HL-60/S4 treated with phorbol 12-myristate 13-acetate at 8.2 ng/mL for 4 days and 3 days (cell line): ENCODE data around the gene ERC1.

ENCODE experiments used
- in situ Hi-C: fragments of 300-500 bp; cut with MboI; formaldehyde crosslinking; loops from 2 replicates; pipeline ENCODE4 v1.15.0; 2022; ENCODE audit warnings: low sequenced_read_pairs

The ERC1 gene

DNA sequence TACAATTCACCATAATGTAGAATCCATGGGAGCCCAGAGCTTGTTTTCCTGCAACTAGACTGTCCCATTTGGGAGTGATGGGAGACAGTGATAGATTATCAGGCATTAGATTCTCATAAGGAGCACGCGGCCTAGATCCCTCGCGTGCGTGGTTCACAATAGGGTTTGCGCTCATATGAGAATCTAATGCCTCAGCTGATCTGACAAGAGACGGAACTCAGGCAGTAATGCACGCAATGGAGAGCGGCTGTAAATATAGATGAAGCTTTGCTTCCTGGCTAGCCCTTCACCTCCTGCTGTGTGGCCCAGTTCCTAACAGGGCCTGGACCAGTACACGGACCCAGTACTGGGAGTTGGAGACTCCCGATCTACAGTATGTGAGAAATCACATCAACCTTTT, 476.7 kb downstream of the ERC1 start:
- in situ Hi-C loops, result no loop called here

- in situ Hi-C loops, result no loop called here
Measured at GRCh38 chr12:1469070-1469469, 478.0 kb downstream of the ERC1 start.

- in situ Hi-C loops, result no loop called here
Measured at GRCh38 chr12:1470051-1470450, 479.0 kb downstream of the ERC1 start.

- in situ Hi-C loops, result no loop called here
Measured at GRCh38 chr12:1471224-1471623, 480.2 kb downstream of the ERC1 start.

DNA sequence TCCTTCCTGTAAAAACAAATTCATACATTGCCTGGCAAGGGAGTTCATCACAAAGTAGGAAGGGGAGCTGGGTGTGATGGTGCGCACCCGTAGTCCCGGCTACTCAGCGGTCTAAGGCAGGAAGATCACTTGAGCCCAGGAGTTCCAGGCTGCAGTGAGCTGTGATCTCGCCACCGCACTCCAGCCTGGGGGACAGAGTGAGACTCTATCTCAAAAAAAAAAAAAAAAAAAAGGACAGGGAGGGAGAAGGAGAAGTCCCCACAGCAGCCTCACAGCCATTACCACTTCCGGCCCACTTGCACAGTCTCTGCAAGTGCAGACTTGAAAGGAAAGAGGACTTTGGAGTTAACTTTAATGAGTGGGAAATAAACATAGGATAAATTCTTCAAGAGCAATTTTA, 482.4 kb downstream of the ERC1 start:
- in situ Hi-C loops, result no loop called here

GRCh38 chr12:1474041-1474573, 483.1 kb downstream of the ERC1 start:
- in situ Hi-C loops, result no loop called here

DNA sequence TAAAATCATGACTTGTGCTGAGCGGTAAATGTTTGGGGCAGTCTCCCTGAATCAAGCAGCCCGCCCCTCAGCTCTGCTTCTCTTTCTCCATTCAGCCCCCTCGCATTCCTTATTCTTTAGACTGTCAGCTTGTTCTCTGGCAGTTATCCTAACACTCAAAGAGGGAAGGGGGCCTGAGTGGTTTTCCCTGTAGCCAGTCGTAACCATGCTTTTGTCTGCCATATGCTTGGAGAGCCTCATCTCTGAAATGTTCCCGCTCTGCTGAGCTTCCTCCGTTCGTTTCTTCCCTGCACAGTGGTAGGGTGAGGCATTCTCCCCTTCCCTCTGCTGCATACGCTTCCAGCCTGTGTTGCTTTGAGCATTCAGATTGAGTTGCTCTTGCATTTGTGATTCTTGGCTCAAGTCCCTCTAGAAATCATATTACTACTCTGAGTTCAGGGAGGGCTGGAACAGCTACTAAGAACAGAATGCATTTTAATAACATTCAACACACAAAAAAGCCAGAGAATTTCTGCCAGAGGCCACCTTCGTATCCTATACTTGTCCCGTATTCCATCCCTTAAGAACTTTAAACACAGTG, 483.6 kb downstream of the ERC1 start:
- in situ Hi-C loops, result no loop called here

- in situ Hi-C loops, result no loop called here
Measured at GRCh38 chr12:1479645-1480044, 488.6 kb downstream of the ERC1 start.

DNA sequence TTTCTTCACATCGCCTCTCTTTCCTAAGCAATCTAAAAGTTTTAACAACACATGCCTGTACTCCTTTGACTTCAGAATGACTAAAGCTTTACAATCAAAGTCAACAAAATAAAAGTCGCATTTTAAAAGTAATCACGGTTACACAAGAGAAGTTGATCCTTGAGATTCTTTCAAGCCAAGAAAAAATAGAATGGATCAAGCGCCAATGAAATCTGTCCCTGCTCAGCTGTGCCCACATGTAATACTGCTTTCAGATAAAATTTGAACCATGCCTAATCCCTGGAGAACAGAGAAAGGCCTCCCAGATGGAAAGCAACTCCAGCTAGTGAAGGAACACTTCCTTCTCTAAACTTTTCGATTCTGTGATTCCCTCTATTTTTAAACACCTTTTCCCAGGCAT, 490.3 kb downstream of the ERC1 start:
- in situ Hi-C loops, result no loop called here

DNA sequence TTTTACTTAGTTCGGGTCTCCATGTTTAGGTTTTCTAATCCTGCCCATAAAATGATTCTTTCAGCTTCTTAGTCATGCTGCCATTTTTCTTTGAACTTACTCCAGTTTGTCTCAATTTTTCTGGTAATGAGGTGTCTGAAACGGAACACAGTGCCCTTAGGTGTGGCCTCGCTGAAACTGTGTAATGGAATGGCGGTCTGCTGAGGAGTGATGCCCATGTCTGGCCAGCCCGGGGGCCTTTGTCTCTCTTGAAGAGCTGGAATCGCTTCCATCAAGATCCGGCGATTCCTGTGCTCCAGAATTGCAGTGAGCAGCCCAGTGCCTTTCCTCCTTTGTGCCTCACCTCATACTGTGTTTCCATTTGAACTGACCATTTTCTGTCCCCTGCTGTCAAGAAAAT, 490.9 kb downstream of the ERC1 start:
- in situ Hi-C loops, result no loop called here

DNA sequence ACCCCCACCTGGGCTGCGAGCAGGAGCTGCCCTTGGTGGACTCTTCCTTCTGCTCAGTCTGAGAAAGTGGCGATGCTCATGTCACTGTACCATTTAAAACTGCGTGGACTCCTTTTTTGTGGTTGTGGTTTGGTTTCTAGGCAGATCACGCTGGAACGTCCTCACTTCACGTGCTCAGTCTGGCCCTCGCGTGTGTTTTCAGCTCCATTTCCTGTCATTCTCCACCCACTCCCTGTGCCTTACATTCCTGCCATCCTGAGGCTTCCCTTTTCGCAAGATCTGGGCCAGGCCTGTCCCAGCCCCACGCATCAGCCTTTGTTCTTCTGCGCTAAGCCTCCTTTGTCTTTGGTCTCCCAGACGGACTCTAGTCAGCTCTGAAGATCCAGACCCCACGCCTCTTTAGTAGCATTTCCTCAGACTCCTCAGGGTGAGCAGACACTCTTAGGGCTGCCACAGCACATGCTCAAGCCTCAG, 497.9 kb downstream of the ERC1 start:
- in situ Hi-C loops, result no loop called here

DNA sequence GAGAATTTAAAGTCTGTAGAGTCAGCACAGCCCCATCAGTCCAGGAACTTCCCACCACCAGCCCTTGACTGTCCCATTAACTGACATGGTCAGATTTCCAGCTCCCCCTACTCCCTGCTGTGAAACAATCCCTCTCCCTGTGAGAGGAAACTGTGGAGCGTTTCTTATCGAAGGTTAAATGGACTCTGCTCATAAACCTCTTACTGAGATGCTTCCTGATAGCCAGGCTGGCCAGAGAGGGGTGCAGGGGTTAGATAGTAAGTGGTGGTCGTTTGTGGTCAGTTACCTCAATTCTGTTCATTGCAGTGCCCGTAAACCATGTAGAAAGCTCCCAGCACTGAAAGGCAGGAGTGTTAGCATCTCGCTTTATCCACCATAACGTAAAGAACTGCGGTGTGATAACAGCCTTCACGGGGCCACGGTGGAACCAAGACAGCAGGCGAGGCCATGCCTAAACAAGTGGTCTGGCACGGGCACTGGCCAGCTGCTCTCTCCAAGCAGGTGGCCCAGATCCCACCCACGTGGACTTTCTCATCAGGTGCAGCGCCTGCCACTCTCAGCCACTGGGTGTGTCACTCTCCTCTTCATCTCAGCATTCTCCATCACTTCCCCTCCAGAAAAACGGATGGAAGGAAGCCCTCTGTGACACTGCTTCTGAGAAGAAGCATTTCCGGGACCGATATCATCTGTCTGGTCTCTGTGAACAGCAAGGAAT, 501.1 kb downstream of the ERC1 start:
- in situ Hi-C loops, result no loop called here

DNA sequence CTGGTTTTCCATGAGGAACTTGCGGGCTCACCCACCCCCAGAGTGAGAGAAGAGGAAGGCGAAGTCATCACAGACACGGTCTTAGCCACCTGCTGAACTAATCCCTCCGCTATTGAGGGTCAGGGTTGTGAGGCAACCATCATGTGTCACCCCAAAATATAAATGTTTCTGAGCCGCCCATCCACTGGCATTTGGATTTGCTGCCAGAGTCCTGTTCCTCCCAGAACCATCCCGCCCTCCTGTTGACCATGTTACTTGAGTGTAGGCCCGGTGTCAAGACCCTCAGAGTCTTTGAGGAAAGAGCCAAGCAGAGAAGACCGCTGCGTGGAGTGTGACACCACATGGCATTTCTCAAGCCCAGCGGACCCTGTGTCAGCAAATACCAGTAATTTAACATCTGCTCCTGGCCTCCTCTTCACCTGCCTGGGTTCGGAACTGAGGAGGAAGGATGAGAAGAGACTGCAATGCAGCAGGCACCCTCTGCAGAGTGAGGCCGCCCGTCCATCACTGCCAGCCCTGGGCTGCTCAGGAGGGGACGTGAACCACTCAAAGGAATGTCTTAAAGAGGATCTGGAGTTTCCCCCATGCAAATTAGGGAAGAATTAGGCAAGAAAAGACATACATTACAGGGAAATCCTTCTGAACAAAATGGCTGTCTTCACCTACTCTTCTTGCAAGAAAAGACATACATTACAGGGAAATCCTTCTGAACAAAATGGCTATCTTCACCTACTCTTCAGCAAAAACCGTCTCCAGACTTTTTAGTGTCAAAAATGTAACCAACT, 502.9 kb downstream of the ERC1 start:
- in situ Hi-C loops, result no loop called here

DNA sequence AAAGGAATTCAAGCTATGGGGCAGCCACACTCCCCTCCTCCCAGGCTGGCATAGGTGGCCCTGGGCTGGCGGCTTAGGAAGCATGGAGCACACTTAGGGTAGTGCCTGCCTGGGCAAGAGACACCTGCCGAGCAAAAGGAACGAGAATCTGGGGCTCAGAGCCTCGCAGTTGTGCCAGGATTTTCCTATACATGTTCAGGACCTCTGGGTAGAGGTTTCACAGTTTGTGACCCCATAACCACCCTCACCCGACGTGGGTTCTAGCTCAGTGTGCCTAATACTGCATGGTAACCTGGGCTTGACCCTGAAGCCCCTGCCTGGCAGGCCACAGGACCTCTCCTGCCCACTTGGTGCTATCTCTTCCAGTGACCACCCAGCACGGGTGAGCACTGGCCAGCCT, 503.8 kb downstream of the ERC1 start:
- in situ Hi-C loops, result no loop called here

- in situ Hi-C loops, result no loop called here
Measured at GRCh38 chr12:1496162-1496900, 505.3 kb downstream of the ERC1 start.

DNA sequence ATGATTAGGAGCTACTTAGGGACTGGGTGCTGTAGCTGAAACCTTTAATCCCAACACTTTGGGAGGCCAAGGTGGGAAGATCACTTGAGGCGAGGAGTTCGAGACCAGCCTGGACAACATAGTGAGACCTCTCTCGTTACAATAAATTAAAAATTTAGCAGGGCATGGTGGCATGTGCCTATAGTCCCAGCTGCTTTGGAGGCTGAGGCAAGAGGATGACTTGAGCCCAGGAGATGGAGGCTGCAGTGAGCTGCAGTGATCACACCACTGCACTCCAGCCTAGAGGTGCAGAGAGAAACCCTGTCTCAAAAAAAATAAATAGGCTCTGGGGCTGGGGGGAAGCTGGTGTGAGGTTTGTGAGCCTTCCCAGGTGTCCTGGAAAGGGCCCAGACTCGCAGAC, 506.1 kb downstream of the ERC1 start:
- in situ Hi-C loops, result no loop called here

DNA sequence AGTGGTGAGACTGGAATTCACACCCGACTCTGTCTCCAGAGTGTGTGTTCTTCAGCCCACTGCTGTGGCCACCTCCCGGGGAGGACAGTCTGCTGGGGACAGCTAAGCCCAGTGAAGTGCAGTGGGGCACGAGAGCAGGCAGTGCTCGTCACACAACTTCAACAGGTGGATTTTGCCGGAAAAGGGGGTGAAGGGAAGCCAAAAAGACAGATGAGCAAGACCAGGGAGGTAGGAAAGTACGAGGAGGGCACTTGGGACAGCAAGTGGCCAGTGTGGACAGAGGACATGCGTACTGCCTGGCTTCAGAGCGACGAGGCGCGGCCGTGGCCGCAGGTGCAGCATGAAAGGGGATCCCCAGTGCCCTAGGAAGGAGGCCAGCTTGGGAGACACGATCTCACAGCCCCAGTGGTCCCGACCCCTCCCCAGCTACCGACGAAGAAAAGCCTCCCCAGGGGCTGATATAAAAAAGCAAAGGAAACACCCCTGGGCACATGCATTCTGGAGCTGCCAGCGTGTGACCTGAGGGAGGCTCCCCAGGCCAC, 507.2 kb downstream of the ERC1 start:
- in situ Hi-C loops, result no loop called here

- in situ Hi-C loops, result no loop called here
Measured at GRCh38 chr12:1499351-1499750, 508.3 kb downstream of the ERC1 start.

DNA sequence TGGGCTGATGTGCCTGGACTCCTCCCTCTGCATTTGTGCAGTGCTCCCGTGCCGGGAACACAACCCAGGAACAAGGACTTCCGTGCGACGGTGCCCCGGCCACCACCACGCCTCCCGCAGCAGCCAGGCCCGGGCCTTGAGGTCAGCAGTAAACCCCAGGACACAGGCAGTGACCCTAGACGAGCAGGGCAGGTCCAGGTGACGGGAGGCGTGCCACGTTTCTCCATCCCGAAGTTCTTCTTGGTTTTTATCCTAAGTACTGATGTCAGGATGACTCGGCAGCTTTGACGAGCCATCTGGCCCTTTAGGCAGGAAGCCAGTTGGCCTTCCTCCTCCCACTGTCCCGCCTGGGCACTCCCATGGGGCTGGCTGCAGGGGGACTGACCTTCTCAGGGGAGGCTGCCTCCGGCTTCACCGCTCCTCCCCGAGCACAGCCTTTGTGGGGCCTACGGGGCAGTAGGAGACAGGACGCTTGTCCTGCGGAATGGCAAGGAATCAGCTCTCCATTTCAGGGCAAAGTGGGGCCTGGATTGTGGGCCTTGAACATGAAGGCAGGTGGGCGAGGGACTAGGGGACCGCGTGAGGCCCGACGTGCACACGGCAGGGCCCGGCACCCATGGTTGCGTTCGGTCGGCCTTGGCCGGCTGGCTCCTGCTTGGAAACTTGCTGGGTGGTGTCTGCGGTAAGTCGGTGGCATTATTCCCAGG, 509.2 kb downstream of the ERC1 start:
- in situ Hi-C loops, result no loop called here

GRCh38 chr12:1501001-1501400, 510.0 kb downstream of the ERC1 start:
- in situ Hi-C loops, result no loop called here
